ENCODE measurements around the gene NEK7.

Gene NEK7

GRCh38 chr1:198162091-198162767 lies 5.4 kb downstream of the NEK7 start:
- TF ChIP-seq, protein P1, sequence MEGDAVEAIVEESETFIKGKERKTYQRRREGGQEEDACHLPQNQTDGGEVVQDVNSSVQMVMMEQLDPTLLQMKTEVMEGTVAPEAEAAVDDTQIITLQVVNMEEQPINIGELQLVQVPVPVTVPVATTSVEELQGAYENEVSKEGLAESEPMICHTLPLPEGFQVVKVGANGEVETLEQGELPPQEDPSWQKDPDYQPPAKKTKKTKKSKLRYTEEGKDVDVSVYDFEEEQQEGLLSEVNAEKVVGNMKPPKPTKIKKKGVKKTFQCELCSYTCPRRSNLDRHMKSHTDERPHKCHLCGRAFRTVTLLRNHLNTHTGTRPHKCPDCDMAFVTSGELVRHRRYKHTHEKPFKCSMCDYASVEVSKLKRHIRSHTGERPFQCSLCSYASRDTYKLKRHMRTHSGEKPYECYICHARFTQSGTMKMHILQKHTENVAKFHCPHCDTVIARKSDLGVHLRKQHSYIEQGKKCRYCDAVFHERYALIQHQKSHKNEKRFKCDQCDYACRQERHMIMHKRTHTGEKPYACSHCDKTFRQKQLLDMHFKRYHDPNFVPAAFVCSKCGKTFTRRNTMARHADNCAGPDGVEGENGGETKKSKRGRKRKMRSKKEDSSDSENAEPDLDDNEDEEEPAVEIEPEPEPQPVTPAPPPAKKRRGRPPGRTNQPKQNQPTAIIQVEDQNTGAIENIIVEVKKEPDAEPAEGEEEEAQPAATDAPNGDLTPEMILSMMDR (IDR thresholded peaks at IDR 0.05; ENCODE audit: low read depth, low read length) = no peak
- DNase-seq = no peak
- Histone ChIP-seq H3K4me1 (peaks cover 9% of the 10 kb centered on the region; the same call in 1 of the 2 replicates), H3K27me3 (no peaks in the 10 kb centered on the region), H3K4me3 (ENCODE audit: low read depth, low read length) (no peak overlapping the region), H3K9me3 (no peaks in the 10 kb centered on the region), H3K36me3 (no peaks in the 10 kb centered on the region)

- Histone ChIP-seq H3K4me3 (ENCODE audit: low read depth, low read length) (no peak overlapping the region), H3K27me3 (no peaks in the 10 kb centered on the region), H3K4me1 (peaks cover 25% of the 10 kb centered on the region), H3K36me3 (no peaks in the 10 kb centered on the region), H3K9me3 (no peaks in the 10 kb centered on the region)
- no peak for DNase-seq
- TF ChIP-seq, protein P1 (IDR thresholded peaks at IDR 0.05; ENCODE audit: low read depth, low read length) = no peak
These were observed 9.3 kb downstream of the NEK7 start for GRCh38 chr1:198165927-198166647.

DNA sequence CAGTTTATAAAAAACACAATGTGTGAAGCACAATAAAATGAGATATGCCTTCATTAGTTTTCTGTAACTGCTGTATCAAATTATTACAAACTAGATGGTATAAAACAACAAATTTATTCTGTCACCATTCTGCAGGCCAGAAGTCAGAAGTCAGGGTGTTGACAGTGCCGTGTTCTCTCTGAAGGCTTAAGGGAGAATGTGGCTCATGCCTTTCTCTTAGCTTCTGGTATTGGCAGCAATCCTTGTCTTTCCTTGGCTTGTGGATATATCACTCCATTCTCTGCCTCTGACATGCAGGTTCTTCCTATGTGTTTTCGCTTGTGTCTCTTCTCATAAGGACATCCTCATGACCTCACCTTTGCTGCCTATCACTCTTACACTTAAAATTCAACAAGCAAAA lies 10.1 kb downstream of the NEK7 start:
- Histone ChIP-seq H3K4me1 (peaks cover 25% of the 10 kb centered on the region), H3K36me3 (no peaks in the 10 kb centered on the region), H3K27me3 (no peaks in the 10 kb centered on the region), H3K4me3 (ENCODE audit: low read depth, low read length) (no peak overlapping the region), H3K9me3 (no peaks in the 10 kb centered on the region)
- TF ChIP-seq, protein P1 (IDR thresholded peaks at IDR 0.05; ENCODE audit: low read depth, low read length) = no peak
- DNase-seq = no peak

GRCh38 chr1:198167436-198167934 lies 10.7 kb downstream of the NEK7 start:
- H3K4me3 ChIP-seq (ENCODE audit: low read depth, low read length) = no peak overlapping the region
- no peak for DNase-seq
- peaks cover 19% of the 10 kb centered on the region for H3K4me1 ChIP-seq

DNA sequence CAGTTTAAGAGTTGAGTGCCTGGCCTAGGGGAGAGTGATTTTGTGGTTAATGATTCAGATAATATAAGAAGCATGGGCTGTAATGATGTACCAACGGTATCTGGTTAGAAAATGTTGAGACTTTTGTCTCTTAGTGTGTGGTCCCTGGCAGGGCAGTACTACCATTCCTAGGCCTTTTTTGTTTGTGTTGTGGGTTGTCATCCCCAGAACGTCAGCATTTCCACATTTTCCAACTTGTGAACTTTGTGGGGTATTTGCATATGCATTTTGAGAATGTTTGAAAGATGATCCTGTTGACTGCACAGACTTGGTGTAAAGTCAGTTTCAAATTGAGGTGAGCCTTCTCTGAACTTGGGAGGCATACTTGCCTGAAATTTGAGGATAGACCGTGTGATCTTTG lies 11.4 kb downstream of the NEK7 start:
- TF ChIP-seq, protein P1 (IDR thresholded peaks at IDR 0.05; ENCODE audit: low read depth, low read length) = no peak
- no peaks in the 10 kb centered on the region for H3K27me3 ChIP-seq

More at GRCh38 chr1:198167436-198167934, 10.7 kb downstream of the NEK7 start:
- no peaks in the 10 kb centered on the region for H3K27me3 ChIP-seq
- H3K36me3 ChIP-seq = no peaks in the 10 kb centered on the region
- TF ChIP-seq, protein P1 (IDR thresholded peaks at IDR 0.05; ENCODE audit: low read depth, low read length) = no peak
- no peaks in the 10 kb centered on the region for H3K9me3 ChIP-seq

GRCh38 chr1:198169672-198170071 lies 12.9 kb downstream of the NEK7 start:
- Histone ChIP-seq H3K36me3 (no peaks in the 10 kb centered on the region), H3K4me1 (peaks cover 19% of the 10 kb centered on the region), H3K9me3 (no peaks in the 10 kb centered on the region), H3K4me3 (ENCODE audit: low read depth, low read length) (no peak overlapping the region), H3K27me3 (no peaks in the 10 kb centered on the region)
- DNase-seq = no peak
- TF ChIP-seq, protein P1 (IDR thresholded peaks at IDR 0.05; ENCODE audit: low read depth, low read length) = no peak

More for the DNA sequence above, 11.4 kb downstream of the NEK7 start:
- Histone ChIP-seq H3K4me1 (peaks cover 19% of the 10 kb centered on the region), H3K9me3 (no peaks in the 10 kb centered on the region), H3K36me3 (no peaks in the 10 kb centered on the region), H3K4me3 (ENCODE audit: low read depth, low read length) (no peak overlapping the region)
- no peak for DNase-seq

Data from BE2C (cell line).